ENCODE measurements around the gene HADHA. TPM values are rescaled to one million over a fixed set of nuclear protein-coding genes. Genes with fewer than 3 reads are reported as not detected.

HADHA gene
- total and polyA plus RNA-seq, 2 donors (not counting 3 experiments of a cell fraction or from before 2014, with no cell fraction given) = 79.4 to 158 TPM

- CTCF ChIA-PET = interaction anchor here (1.4 to 1.6 kb wide), 2 partner anchors 9 to 81 kb away, joined by 4 read pairs; no protein-coding TSS in a partner anchor
- intact Hi-C loops (cut with micrococcal nuclease) = no loop called here
- dilution Hi-C loops (cut with MboI; ENCODE audit: extremely low pct_ligation_motif_present, low sequenced_read_pairs) = no loop called here
- peaks cover 79% of the 10 kb centered on the region for H3K79me2 ChIP-seq (ENCODE audit: control insufficient read depth, insufficient read depth, low read length)
- H3K27ac ChIP-seq (ENCODE audit: insufficient read depth, low read depth, low read length) = no peak overlapping the region
- H3K9ac ChIP-seq (replicated peaks; ENCODE audit: extremely low read depth, insufficient read depth, low read length) = no peak overlapping the region
- no peaks in the 10 kb centered on the region for H3K9me1 ChIP-seq (replicated peaks; ENCODE audit: control insufficient read depth, extremely low read depth, insufficient read depth, low read length)
- no peak for TF ChIP-seq JUN (IDR thresholded peaks at IDR 0.05; ENCODE audit: borderline replicate concordance, insufficient read depth, insufficient read length, low read depth)
- no peak for TF ChIP-seq GATA2 (IDR thresholded peaks at IDR 0.05; ENCODE audit: insufficient read depth, insufficient read length, low read depth, low read length)
- no peak overlapping the region for H2AFZ ChIP-seq (ENCODE audit: low read depth, low read length)
- peaks cover 7% of the 10 kb centered on the region for H3K4me1 ChIP-seq (ENCODE audit: control insufficient read depth, extremely low read depth, insufficient read depth, low read length)
- H3K9me3 ChIP-seq (replicated peaks; ENCODE audit: control insufficient read depth, insufficient read depth, low read length) = no peaks in the 10 kb centered on the region
- POLR2A ChIA-PET = no interaction called here
- no peak for FAIRE-seq
- H3K27me3 ChIP-seq (ENCODE audit: control insufficient read depth in 2 of 2, insufficient read depth in 2 of 2, low read length in 2 of 2) = no peaks in the 10 kb centered on the region
- H4K20me1 ChIP-seq (replicated peaks; ENCODE audit: control insufficient read depth, extremely low read depth, insufficient read depth, low read length) = peaks cover 6% of the 10 kb centered on the region
- DNase-seq (ENCODE audit: low read depth, low spot score) = no peak
- H3K36me3 ChIP-seq (ENCODE audit: control insufficient read depth in 2 of 2, extremely low read depth in 1 of 2, insufficient read depth in 2 of 2, low read length in 2 of 2) = no peaks in the 10 kb centered on the region
- no peak overlapping the region for H3K4me2 ChIP-seq (ENCODE audit: insufficient read depth, low read length)
- BruUV-seq (replicated peaks) = no TSS peak
- H3K4me3 ChIP-seq (replicated peaks in 1 of 3; ENCODE audit: insufficient read depth in 1 of 3, low read depth in 1 of 3, low read length in 3 of 3) = no peak overlapping the region
Observed at GRCh38 chr2:26249625-26250024, 5.2 kb upstream of the HADHA start.

GRCh38 chr2:26246818-26247217, 2.4 kb upstream of the HADHA start:
- Histone ChIP-seq H3K4me3 (replicated peaks in 1 of 3; ENCODE audit: insufficient read depth in 1 of 3, low read depth in 1 of 3, low read length in 3 of 3) (no peak overlapping the region), H2AFZ (ENCODE audit: low read depth, low read length) (no peak overlapping the region), H3K4me1 (ENCODE audit: control insufficient read depth, extremely low read depth, insufficient read depth, low read length) (peaks cover 19% of the 10 kb centered on the region), H4K20me1 (replicated peaks; ENCODE audit: control insufficient read depth, extremely low read depth, insufficient read depth, low read length) (peaks cover 6% of the 10 kb centered on the region), H3K36me3 (ENCODE audit: control insufficient read depth in 2 of 2, extremely low read depth in 1 of 2, insufficient read depth in 2 of 2, low read length in 2 of 2) (no peaks in the 10 kb centered on the region), H3K79me2 (ENCODE audit: control insufficient read depth, insufficient read depth, low read length) (peaks cover 90% of the 10 kb centered on the region), H3K27me3 (ENCODE audit: control insufficient read depth in 2 of 2, insufficient read depth in 2 of 2, low read length in 2 of 2) (no peaks in the 10 kb centered on the region), H3K9me1 (replicated peaks; ENCODE audit: control insufficient read depth, extremely low read depth, insufficient read depth, low read length) (no peaks in the 10 kb centered on the region), H3K9ac (replicated peaks; ENCODE audit: extremely low read depth, insufficient read depth, low read length) (no peak overlapping the region), H3K4me2 (ENCODE audit: insufficient read depth, low read length) (no peak overlapping the region), H3K9me3 (replicated peaks; ENCODE audit: control insufficient read depth, insufficient read depth, low read length) (no peaks in the 10 kb centered on the region), H3K27ac (ENCODE audit: insufficient read depth, low read depth, low read length) (no peak overlapping the region)
- DNase-seq (ENCODE audit: low read depth, low spot score) = no peak
- intact Hi-C loops (cut with micrococcal nuclease) (no loop called here), dilution Hi-C loops (cut with MboI; ENCODE audit: extremely low pct_ligation_motif_present, low sequenced_read_pairs) (no loop called here)
- no TSS peak for BruUV-seq (replicated peaks)
- ChIA-PET POLR2A (no interaction called here), CTCF (interaction anchor here (1.1 to 2.2 kb wide), 3 partner anchors 15 to 256 kb away, joined by 3 to 6 read pairs (median 3); no protein-coding TSS in a partner anchor)
- TF ChIP-seq CTCF (IDR thresholded peaks at IDR 0.05; ENCODE audit: extremely low read depth in 1 of 2, insufficient read depth in 1 of 2, low read depth in 1 of 2, low read length in 2 of 2) (no peak), POLR2AphosphoS5 (IDR thresholded peaks at IDR 0.05; ENCODE audit: insufficient read depth, low read depth, low read length) (no peak), MAX (IDR thresholded peaks at IDR 0.05; ENCODE audit: insufficient read depth, insufficient read length) (no peak), POLR2A (IDR thresholded peaks at IDR 0.05; ENCODE audit: low read depth, low read length) (no peak), FOS (IDR thresholded peaks at IDR 0.05; ENCODE audit: borderline replicate concordance, insufficient read depth, low read length) (no peak), JUN (IDR thresholded peaks at IDR 0.05; ENCODE audit: borderline replicate concordance, insufficient read depth, insufficient read length, low read depth) (no peak)
- FAIRE-seq = no peak
